ENCODE results near the gene PSMD9.
"Not testable (repeated sequence)": the region's sequence is repeated elsewhere in the genome, so short reads cannot be mapped to it uniquely, and the experiment has no call there.

PSMD9 gene

GRCh38 chr12:121888478-121889273, at the start of gene PSMD9:
Gene PSMD9, plus strand, starts transcription at chr12:121888790. Its CDS starts 67 bp downstream, at chr12:121888857.
- peak; percentile 97 for DNase-seq (ENCODE audit: low read depth)

DNA sequence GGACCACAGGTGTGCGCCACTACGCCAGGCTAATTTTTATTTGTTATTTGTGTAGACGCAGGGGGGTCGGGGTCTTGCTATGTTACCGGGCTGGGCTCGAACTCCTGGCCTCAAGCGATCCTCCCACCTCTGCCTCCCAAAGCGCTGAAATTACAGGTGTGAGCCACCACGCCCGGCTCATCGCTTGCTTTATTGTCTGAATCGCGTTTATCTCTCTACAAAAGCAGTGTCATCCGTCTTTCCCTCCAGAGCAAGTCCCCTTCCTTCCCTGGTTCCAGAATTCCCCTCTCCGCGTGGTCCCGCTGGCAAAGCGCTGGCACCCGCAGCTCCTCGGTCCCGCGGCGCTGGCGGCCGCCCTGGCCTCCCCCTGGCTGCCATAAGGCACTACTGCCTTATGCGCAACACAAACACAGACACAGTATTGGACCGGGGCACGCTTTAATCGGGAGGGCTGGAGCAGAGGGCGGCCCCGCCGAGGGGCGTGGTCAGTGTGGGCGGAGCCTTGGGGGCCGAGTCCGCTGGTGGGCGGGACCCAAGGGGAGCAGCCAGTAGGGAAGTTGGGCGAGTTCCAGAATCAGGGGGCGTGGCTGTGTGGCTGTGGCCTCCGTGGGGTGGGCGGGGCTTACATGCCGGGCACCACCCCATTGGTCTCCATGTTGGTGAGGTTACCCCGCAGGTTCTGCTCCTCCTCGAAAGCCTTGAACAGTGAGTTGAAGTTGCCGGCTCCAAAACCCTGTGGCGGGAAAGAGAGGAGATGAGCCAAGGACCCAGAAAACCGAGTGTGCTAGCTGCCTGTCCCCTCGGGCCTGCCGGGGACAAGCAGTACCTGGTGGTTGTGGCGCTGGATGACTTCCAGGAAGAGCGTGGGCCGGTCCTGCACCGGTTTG, 49.2 kb upstream of the PSMD9 start:
- DNase-seq (ENCODE audit: low read depth), result peak; percentile 100

DNA sequence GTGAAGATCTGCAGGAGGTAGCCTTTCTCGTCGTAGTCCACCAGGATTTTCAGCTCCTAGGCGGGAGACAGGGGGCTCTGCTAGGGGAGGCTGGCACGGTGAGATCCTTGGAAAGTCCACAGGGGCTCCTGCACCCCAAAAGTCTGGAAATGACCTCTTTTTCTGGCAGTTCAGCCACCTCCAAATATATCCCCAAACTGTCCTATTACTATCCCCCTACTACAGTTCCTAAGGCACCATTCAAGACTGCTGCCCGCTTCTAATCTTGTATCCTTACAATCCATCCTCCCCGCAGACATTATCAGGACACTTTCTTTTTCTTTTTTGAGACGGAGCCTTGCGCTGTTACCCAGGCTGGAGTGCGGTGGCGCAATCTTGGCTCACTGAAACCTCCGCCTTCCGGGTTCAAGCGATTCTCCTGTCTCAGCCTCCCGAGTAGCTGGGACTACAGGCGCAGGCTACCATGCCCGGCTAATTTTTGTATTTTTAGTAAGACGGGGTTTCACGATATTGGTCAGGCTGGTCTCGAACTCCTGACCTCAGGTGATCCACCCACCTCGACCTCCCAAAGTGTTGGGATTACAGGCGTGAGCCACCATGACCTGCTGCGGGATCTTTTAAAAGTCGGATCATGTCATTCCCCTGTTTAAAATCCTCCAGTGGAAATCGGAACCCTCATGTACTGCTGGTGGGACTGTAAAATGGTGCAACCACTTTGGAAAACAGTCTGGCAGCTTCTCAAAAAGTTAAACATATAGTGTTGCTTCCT, 48.4 kb upstream of the PSMD9 start:
- no peak for DNase-seq (ENCODE audit: low read depth)

- no peak for DNase-seq (ENCODE audit: low read depth)
These were observed 45.2 kb upstream of the PSMD9 start for GRCh38 chr12:121843236-121843982.

DNA sequence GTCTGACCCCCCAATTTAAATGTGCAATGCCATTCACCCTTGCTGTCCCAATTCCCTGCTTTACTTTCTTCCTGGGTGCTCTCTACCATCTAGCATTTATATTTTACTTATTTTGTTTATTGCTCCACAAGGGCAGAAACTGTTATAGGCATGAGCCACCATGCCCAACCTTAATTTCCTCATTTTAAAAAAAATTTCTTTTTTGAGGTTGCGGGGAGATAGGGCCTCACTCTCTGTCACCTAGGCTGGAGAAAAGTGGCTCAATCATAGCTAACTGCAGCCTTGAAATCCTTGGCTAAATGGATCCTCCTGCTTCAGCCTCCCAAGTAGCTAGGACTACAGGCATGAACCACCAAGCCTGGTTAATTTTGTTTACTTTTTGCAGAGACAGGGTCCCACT, 42.9 kb upstream of the PSMD9 start:
- no peak for DNase-seq (ENCODE audit: low read depth)

- no peak for DNase-seq (ENCODE audit: low read depth)
These were observed 39.4 kb upstream of the PSMD9 start for GRCh38 chr12:121849211-121849610.

DNA sequence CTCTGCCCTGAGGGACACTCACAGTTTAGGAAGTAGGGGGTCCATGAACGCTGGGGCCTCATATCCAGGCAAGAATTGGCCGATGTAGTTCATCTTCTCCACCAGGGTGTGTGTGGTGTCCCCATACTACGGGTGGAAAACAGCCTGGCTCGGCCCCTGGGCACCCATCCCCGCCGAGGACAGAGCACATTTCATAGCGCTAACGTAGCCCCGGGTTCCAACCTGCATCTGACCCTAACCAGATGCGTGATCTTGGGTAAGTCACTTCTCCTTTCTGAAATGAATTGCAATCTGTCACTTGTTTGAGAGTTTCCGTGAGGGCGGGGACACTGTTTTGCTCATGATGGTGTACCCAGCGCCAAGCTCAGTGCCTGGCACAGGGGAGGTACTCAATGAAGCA, 38.9 kb upstream of the PSMD9 start:
- DNase-seq (ENCODE audit: low read depth), result no peak

DNA sequence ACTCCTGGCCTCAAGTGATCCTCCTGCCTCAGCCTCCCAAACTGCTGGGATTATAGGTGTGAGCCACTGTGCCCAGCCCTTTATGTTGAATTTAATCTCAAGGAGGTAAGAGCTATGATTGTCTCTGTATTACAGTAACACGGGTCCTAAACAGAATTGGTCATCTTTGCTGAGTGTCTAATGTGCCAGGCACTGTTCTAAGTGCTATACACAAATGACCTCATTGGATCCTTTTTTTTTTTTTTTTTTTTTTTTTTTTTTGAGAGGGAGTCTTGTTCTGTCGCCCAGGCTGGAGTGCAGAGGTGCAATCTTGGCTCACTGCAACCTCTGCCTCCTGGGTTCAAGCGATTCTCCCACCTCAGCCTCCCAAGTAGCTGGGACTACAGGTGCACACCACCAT, 36.2 kb upstream of the PSMD9 start:
- DNase-seq (ENCODE audit: low read depth), result not testable (repeated sequence)

DNA sequence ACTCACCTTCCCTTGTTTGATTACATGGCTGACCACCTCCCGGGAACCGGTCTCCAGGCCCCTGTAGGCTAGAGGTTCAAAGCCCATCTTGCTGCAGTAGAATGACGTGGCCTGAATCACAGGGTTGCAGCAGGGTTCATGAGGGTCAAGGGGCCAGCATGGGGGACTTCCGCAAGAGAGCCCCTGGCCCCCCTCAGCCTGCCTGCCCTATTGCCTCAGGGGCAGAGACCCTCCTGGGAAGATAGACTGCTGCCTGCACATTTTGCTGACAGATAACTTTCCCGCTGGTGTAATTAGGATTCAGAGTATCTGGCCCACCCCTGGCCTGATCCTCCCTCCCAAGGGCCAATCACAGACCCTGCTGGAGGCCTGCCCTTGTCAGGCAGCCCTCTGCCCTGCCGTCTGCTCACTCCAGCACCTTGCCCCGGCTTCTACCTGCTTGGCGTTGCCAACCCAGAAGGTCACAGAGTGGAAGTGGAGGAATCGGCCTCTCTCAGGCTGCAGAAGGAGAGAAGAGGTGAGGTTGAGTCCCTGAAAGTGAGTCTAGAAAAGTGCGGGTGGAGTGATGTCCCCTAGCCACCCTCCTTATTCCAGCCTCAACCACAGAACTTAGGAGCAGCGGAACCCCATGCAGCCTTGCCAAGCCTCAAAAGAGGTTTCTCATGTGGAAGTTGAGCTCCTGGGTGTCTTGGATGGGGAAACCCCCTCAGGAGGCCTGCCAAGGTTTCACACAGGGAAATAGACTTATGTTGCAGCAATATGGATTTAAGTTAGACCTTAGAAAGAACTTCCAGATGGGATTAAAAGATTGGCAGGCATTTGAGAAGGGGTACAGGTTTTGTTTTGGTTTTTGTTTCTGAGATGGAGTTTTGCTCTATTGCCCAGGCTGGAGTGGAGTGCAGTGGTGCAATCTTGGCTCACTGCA, 31.0 kb upstream of the PSMD9 start:
- DNase-seq (ENCODE audit: low read depth), result no peak

DNA sequence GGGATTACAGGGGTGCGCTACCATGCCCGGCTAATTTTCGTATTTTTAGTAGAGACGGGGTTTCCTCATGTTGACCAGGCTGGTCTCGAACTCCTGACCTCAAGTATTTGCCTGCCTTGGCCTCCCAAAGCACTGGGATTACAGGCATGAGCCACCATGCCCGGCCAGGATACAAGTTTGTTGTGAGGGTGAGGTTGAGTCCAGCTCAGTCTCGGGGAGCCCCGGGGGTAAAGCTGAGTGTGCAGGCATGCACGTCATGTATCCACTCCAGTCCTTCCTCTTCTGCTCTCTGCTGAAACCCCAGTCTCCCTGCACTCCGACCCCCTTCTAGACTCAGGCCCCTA, 30.3 kb upstream of the PSMD9 start:
- no peak for DNase-seq (ENCODE audit: low read depth)

DNA sequence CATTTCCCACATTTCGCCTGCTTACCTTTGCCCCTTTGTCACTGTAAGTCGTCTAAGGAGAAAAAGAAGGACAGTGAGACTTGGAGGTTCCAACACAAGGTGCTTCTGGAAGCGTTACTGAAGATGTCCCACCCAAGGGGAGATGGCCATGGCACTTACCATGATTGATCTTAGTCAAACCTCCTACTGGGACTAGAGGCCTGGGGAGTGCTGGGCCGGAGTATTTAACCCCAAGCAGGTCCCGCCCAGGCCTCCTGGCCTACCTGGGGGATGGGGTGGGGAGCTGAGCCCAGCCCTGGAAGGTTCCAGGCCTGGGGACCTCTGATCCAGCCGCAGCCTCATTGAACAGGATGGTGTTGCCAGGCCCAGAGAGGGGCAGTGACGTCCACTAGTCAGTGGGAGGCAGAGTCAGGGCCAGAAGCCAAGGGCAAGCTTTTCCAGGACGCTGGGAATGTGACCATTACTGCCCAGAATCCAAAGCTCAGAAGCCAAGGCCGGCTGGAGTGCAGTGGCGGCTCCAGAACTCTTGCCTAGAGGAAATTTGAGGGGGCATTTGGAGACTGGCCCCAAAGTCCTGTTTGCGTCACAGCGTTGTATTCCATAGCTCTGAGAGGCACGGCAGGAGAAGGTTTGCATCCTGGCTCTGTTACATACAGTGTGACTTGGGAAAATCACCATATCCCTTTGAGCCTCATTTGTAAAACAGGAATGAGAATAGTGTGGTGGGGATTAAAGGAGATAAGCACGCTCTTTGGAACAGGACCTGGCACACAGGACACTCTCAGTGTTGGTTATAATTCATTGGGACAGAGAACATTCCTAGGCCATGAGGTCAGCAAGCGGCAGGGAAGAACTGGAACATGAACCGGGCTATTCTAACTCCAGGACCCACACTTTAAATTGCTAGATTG, 29.7 kb upstream of the PSMD9 start, which contains the start of gene HPD:
Gene HPD, minus strand, starts transcription at position 198 of the 911 bp plus-strand sequence. Its CDS starts 36 bp downstream, at position 162.
- DNase-seq (ENCODE audit: low read depth), result no peak

DNA sequence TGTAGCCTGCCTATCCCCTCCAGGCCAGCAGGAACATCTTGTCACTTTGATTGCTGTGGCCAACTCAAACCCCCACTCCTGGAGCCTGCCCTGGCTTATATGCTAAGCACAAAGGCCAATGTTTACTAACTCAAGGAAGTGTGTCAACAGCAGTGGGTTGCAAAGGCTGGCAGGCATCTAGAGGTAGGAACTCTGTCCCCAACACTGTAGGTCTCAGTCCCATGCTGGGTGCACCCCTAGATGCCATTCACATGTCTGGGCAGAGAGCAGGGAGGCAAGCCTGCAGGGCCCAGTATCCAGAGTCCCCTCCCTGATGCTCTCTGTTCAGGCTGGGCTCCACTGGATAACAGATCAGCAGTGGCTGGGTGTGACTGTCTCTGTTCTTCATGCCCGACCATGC, 28.3 kb upstream of the PSMD9 start:
- no peak for DNase-seq (ENCODE audit: low read depth)

GRCh38 chr12:121860699-121861098, 27.9 kb upstream of the PSMD9 start:
- not testable (repeated sequence) for DNase-seq (ENCODE audit: low read depth)

GRCh38 chr12:121861636-121862254, 26.8 kb upstream of the PSMD9 start:
- DNase-seq (ENCODE audit: low read depth), result no peak

DNA sequence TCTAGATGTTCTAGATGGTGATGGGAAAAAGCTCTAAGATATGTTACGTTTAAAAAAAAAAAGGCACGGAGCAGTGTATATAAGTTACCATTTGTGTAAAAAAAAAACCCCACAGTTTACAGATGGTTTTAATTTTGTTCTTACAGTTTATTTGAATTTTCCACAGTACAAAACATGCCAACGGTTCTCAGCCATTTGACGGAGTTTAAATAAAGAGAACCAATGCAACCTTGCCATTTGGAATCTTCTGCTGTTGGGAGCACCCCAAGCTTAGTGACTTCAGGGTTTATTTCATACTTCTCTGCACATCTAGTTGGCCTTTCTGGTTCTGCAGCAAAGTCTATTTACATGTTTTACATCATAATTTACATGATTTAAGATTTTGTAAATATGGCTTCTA, 22.3 kb upstream of the PSMD9 start:
- no peak for DNase-seq (ENCODE audit: low read depth)

DNA sequence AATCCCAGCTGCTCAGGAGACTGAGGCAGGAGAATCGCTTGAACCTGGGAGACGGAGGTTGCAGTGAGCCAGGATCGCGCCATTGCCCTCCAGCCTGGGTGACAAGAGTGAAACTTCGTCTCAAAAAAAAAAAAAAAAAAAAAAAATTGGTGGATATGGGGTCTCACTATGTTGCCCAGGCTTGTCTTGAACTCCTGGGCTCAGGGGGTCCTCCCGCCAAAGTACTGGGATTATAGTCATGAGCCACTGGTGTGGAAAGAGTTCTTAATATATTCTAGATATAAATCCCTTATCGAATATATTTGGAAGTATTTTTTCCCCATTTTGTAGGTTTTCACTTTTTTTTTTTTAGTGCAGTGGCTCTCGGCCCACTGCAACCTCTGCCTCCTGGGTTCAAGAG, 19.4 kb upstream of the PSMD9 start:
- not testable (repeated sequence) for DNase-seq (ENCODE audit: low read depth)

GRCh38 chr12:121871467-121871866, 17.1 kb upstream of the PSMD9 start:
- DNase-seq (ENCODE audit: low read depth), result no peak

DNA sequence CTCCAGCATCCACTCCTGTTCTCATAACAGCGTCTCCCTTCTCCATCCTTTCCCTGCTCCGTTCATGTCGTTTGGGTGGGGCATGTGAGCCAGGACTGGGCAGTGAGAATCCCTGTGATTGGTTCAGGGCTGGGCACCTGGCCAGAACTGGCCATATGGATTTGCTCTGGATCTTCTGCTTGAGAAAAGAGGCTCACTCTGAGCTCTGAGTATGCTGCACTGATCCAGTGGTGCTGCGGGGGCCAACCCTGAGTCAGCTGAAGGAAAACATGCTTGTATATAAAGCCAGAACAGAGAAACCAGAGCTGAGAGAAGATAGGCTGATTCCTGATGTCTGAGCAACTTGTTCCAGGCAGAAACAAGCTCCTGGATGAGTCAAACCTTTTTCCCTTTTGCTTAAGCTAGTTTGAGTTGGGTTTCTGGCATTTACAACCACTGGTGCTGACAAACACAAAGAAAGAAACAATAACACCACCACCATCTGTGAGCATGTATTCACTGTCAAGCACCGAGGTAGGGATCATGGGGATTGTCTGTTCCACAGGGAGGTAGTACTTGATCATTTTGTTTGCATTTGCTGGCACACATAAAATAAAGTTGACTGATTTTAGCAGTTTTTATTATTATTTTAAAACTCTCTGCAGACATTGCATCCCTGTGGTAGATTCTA, 15.9 kb upstream of the PSMD9 start:
- no peak for DNase-seq (ENCODE audit: low read depth)

DNA sequence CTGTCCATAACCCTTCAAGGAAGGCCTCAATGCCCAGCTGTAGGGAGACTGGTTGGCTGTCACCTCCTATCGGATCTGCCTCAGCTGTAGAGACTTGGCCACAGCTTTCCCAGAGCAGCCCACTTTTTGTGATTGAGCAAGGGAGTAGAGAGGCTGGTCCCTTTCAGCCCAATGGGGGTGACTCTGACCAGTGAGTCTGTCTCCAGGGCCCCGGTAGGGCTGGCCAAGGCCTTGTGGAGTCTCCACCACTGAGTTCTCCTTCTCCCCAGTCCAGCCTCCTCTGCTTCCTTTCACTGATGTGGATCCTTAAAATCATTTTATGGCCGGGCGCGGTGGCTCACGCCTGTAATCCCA, 15.4 kb upstream of the PSMD9 start:
- no peak for DNase-seq (ENCODE audit: low read depth)

Measured in activated T-helper 1 cell treated with Interleukin-2 at 50 U/mL for 16 hours (primary cell).